NOMO-1 treated with DMSO at 0.1 percent for 48 hours (cell line): ENCODE results near the gene HES3.

ENCODE experiments used
- DNase-seq: peaks from one replicate; lab custom pipeline; 2025; ENCODE audit not compliant: unreplicated experiment; lab: John Stamatoyannopoulos, UW

HES3 gene

GRCh38 chr1:6243993-6244392 is at the start of gene HES3:
Gene HES3, plus strand, starts transcription at chr1:6244179. Its CDS starts 187 bp downstream, at chr1:6244366.
- DNase-seq, result no peak

GRCh38 chr1:6197746-6198427 is 46.1 kb upstream of the HES3 start:
- no peak for DNase-seq

GRCh38 chr1:6198646-6199297 is 45.2 kb upstream of the HES3 start:
- DNase-seq, result no peak

- peak; percentile 99 for DNase-seq
Observed at GRCh38 chr1:6199298-6200187, 44.4 kb upstream of the HES3 start, which contains the start of gene RPL22. Gene RPL22, minus strand, starts transcription at chr1:6199595. Its CDS starts 22 bp downstream, at chr1:6199573.

- DNase-seq, result no peak
Observed at GRCh38 chr1:6200188-6200809, 43.7 kb upstream of the HES3 start.

GRCh38 chr1:6202256-6202655 is 41.7 kb upstream of the HES3 start:
- DNase-seq, result no peak

GRCh38 chr1:6205849-6206519 is 38.0 kb upstream of the HES3 start, which contains the start of gene RNF207:
Gene RNF207, plus strand, starts transcription at chr1:6206119. Its CDS starts 417 bp downstream, at chr1:6206536.
- DNase-seq, result no peak

GRCh38 chr1:6206520-6206855 is 37.5 kb upstream of the HES3 start:
- no peak for DNase-seq

- DNase-seq, result no peak
Observed at GRCh38 chr1:6207075-6207885, 36.7 kb upstream of the HES3 start.

GRCh38 chr1:6207921-6208320 is 36.1 kb upstream of the HES3 start:
- no peak for DNase-seq

- peak; percentile 55 for DNase-seq
Observed at GRCh38 chr1:6208723-6209660, 35.0 kb upstream of the HES3 start.

GRCh38 chr1:6209661-6210580 is 34.1 kb upstream of the HES3 start:
- DNase-seq, result no peak

GRCh38 chr1:6210591-6211355 is 33.2 kb upstream of the HES3 start:
- no peak for DNase-seq

- DNase-seq, result no peak
Observed at GRCh38 chr1:6211731-6212130, 32.2 kb upstream of the HES3 start.

GRCh38 chr1:6212193-6212959 is 31.6 kb upstream of the HES3 start:
- peak; percentile 42 for DNase-seq
